Testis (tissue), 3 donors: ENCODE results near the gene SLC6A6. TPM values are rescaled to one million over a fixed set of nuclear protein-coding genes. Genes with fewer than 3 reads are reported as not detected.

Experiments used
- DNase-seq: peaks from one replicate; pipeline ENCODE4 v3.0.0-alpha.2; 2019
- H3K27ac ChIP-seq, 2 donors: fragments of 200-600 bp; sonication (generic); one replicate each; pipeline ENCODE4 v1.5.1; 2019
- H3K27me3 ChIP-seq: fragments of 200-600 bp; sonication (generic); one replicate; pipeline ENCODE4 v1.5.1; 2019
- H3K36me3 ChIP-seq: fragments of 200-600 bp; sonication (generic); one replicate; pipeline ENCODE4 v1.5.1; 2017; ENCODE audit warnings: low read depth; ENCODE audit errors: missing control alignments
- H3K4me1 ChIP-seq: fragments of 200-600 bp; sonication (generic); one replicate; pipeline ENCODE4 v1.5.1; 2019
- H3K4me3 ChIP-seq, 2 donors: fragments of 200-600 bp; sonication (generic); one replicate each; pipeline ENCODE4 v1.5.1; 2017 to 2019
- H3K9me3 ChIP-seq: fragments of 200-600 bp; sonication (generic); one replicate; pipeline ENCODE4 v1.5.1; 2017
- CTCF ChIP-seq, 3 experiments: fragments of 450-650 bp in 2 of 3; fragments of 200-600 bp in 1 of 3; sonication (generic) in 1 of 3; IDR thresholded peaks; one replicate each; pipeline ENCODE4 v1.5.1; 2016 to 2019; ENCODE audit warnings: antibody characterized with exemption in 3 of 3, mild to moderate bottlenecking in 2 of 3, moderate library complexity in 1 of 3
- POLR2A ChIP-seq: fragments of 450-650 bp; IDR thresholded peaks from one replicate; pipeline ENCODE4 v1.6.1; 2017; ENCODE audit warnings: antibody characterized with exemption, mild to moderate bottlenecking, moderate library complexity
- WGBS, 2 donors: methylation state at CpG; one replicate each; pipeline ENCODE4 v1.1.5; 2018; 5-methylcytosine and 5-hydroxymethylcytosine counted together
- intact Hi-C: fragments of 100-400 bp; cut with DNase I; formaldehyde crosslinking; loops from one replicate; pipeline ENCODE4 v1.15.1; 2023; ENCODE audit warnings: low total_unique reads
- polyA plus RNA-seq: library from polyadenylated mRNA; stranded (reverse); fragments of 350-450 nt; fragmentation: Illumina TruSeq; extraction: RNeasy Lipid Tissue Mini Kit (QIAGEN cat#74804); gene quantifications from one replicate; pipeline ENCODE4 v1.2.3, GENCODE V29; 2014; ENCODE audit warnings: low read depth, low replicate concordance; ENCODE audit not compliant: insufficient read depth
- total RNA-seq, 2 donors: library from RNA; depleted of rRNA; stranded (reverse); fragments of >200 nt; gene quantifications; one replicate each; pipeline ENCODE4 v1.2.3, GENCODE V29; 2016

SLC6A6 gene
- total and polyA plus RNA-seq, 3 donors from 2014 or later = 9.7 to 14.9 (median 13.7) TPM

GRCh38 chr3:14528081-14528480 lies 125.7 kb downstream of the SLC6A6 start:
- H3K27me3 ChIP-seq = no peaks in the 10 kb centered on the region
- peaks cover 8% of the 10 kb centered on the region for H3K4me1 ChIP-seq
- no peak for TF ChIP-seq CTCF (IDR thresholded peaks at IDR 0.05)
- no peak for TF ChIP-seq POLR2A
- no peak overlapping the region for H3K4me3 ChIP-seq
- 80 to 94% methylated on average over 3 of the region's 3 CpGs for WGBS, 2 donors
- no peak overlapping the region for H3K27ac ChIP-seq
- no peaks in the 10 kb centered on the region for H3K36me3 ChIP-seq
- DNase-seq = no peak
- H3K9me3 ChIP-seq = no peaks in the 10 kb centered on the region
- intact Hi-C loops = no loop called here

GRCh38 chr3:14531856-14532395 lies 129.5 kb downstream of the SLC6A6 start:
- intact Hi-C loops = no loop called here
- WGBS, 2 donors = 59 to 65% methylated on average over 6 to 17 of the region's 17 CpGs
- Histone ChIP-seq H3K4me1 (peaks cover 6% of the 10 kb centered on the region), H3K36me3 (no peaks in the 10 kb centered on the region), H3K9me3 (no peaks in the 10 kb centered on the region), H3K27me3 (no peaks in the 10 kb centered on the region), H3K27ac (no peak overlapping the region), H3K4me3 (peak overlapping the region in 1 of 2 donors; percentile 12)
- DNase-seq = no peak
- TF ChIP-seq POLR2A (no peak), CTCF (IDR thresholded peaks at IDR 0.05) (no peak)

- DNase-seq = peak; percentile 53
- peak overlapping the region in 1 of 2 donors; percentile 12 for H3K4me3 ChIP-seq
- no peaks in the 10 kb centered on the region for H3K27me3 ChIP-seq
- TF ChIP-seq POLR2A (no peak), CTCF (IDR thresholded peaks at IDR 0.05) (no peak)
- H3K9me3 ChIP-seq = no peaks in the 10 kb centered on the region
- WGBS, 2 donors = 61 to 70% methylated on average over 12 to 20 of the region's 20 CpGs
- intact Hi-C loops = no loop called here
- H3K27ac ChIP-seq = no peak overlapping the region
- peaks cover 6% of the 10 kb centered on the region for H3K4me1 ChIP-seq
- H3K36me3 ChIP-seq = no peaks in the 10 kb centered on the region
Measured at GRCh38 chr3:14532691-14533456, 130.5 kb downstream of the SLC6A6 start.

GRCh38 chr3:14533457-14533958 lies 131.1 kb downstream of the SLC6A6 start:
- intact Hi-C loops = no loop called here
- H3K27ac ChIP-seq = no peak overlapping the region
- no peaks in the 10 kb centered on the region for H3K9me3 ChIP-seq
- TF ChIP-seq POLR2A = no peak
- TF ChIP-seq CTCF (IDR thresholded peaks at IDR 0.05) = no peak
- no peaks in the 10 kb centered on the region for H3K27me3 ChIP-seq
- no peak overlapping the region for H3K4me3 ChIP-seq
- no peak for DNase-seq
- 73 to 85% methylated on average over 7 to 14 of the region's 14 CpGs for WGBS, 2 donors
- H3K4me1 ChIP-seq = peaks cover 6% of the 10 kb centered on the region
- no peaks in the 10 kb centered on the region for H3K36me3 ChIP-seq
